ENCODE measurements around the gene TNFRSF19.

The TNFRSF19 gene

GRCh38 chr13:23651439-23651838, 81.2 kb downstream of the TNFRSF19 start:
- DNase-seq (ENCODE audit: low read depth): no peak
- no peak overlapping the region for H3K4me3 ChIP-seq (ENCODE audit: low read depth, low read length)
- no peak for TF ChIP-seq MYC (IDR thresholded peaks at IDR 0.05; ENCODE audit: low read depth, low read length)
- no peak for TF ChIP-seq POLR2A (IDR thresholded peaks at IDR 0.05; ENCODE audit: extremely low read depth, insufficient read length)
- no peak for TF ChIP-seq MAX (IDR thresholded peaks at IDR 0.05; ENCODE audit: low read depth, low read length)
- TF ChIP-seq CTCF (IDR thresholded peaks at IDR 0.05; ENCODE audit: low read depth, low read length): no peak

GRCh38 chr13:23651887-23652286, 81.7 kb downstream of the TNFRSF19 start:
- no peak overlapping the region for H3K4me3 ChIP-seq (ENCODE audit: low read depth, low read length)
- DNase-seq (ENCODE audit: low read depth): no peak
- no peak for TF ChIP-seq MYC (IDR thresholded peaks at IDR 0.05; ENCODE audit: low read depth, low read length)
- no peak for TF ChIP-seq POLR2A (IDR thresholded peaks at IDR 0.05; ENCODE audit: extremely low read depth, insufficient read length)
- TF ChIP-seq MAX (IDR thresholded peaks at IDR 0.05; ENCODE audit: low read depth, low read length): no peak
- no peak for TF ChIP-seq CTCF (IDR thresholded peaks at IDR 0.05; ENCODE audit: low read depth, low read length)

GRCh38 chr13:23652909-23653726, 82.9 kb downstream of the TNFRSF19 start:
- no peak overlapping the region for H3K4me3 ChIP-seq (ENCODE audit: low read depth, low read length)
- TF ChIP-seq POLR2A (IDR thresholded peaks at IDR 0.05; ENCODE audit: extremely low read depth, insufficient read length) (no peak), CTCF (IDR thresholded peaks at IDR 0.05; ENCODE audit: low read depth, low read length) (no peak), MYC (IDR thresholded peaks at IDR 0.05; ENCODE audit: low read depth, low read length) (no peak), MAX (IDR thresholded peaks at IDR 0.05; ENCODE audit: low read depth, low read length) (no peak)
- no peak for DNase-seq (ENCODE audit: low read depth)

- no peak for TF ChIP-seq MAX (IDR thresholded peaks at IDR 0.05; ENCODE audit: low read depth, low read length)
- H3K4me3 ChIP-seq (ENCODE audit: low read depth, low read length): no peak overlapping the region
- DNase-seq (ENCODE audit: low read depth): no peak
These were observed 84.2 kb downstream of the TNFRSF19 start for GRCh38 chr13:23654111-23655110.

- no peak overlapping the region for H3K4me3 ChIP-seq (ENCODE audit: low read depth, low read length)
- no peak for DNase-seq (ENCODE audit: low read depth)
- TF ChIP-seq CTCF (IDR thresholded peaks at IDR 0.05; ENCODE audit: low read depth, low read length) (no peak), MAX (IDR thresholded peaks at IDR 0.05; ENCODE audit: low read depth, low read length) (no peak), MYC (IDR thresholded peaks at IDR 0.05; ENCODE audit: low read depth, low read length) (no peak), POLR2A (IDR thresholded peaks at IDR 0.05; ENCODE audit: extremely low read depth, insufficient read length) (no peak)
These were observed 85.1 kb downstream of the TNFRSF19 start for GRCh38 chr13:23655321-23655720.
